ENCODE measurements around the gene FGD6. TPM values are rescaled to one million over a fixed set of nuclear protein-coding genes. Genes with fewer than 3 reads are reported as not detected.
"Not testable (repeated sequence)": the region's sequence is repeated elsewhere in the genome, so short reads cannot be mapped to it uniquely, and the experiment has no call there.

The FGD6 gene
- polyA plus RNA-seq, 1 donor (not counting 4 experiments of a cell fraction or from before 2014, with no cell fraction given), result 54.2 TPM

- Histone ChIP-seq H3K27me3 (ENCODE audit: control insufficient read depth, extremely low read depth, insufficient read depth, low read length) (no peaks in the 10 kb centered on the region), H3K79me2 (ENCODE audit: control insufficient read depth, insufficient read depth, low read length) (peaks cover 75% of the 10 kb centered on the region), H3K9ac (ENCODE audit: control insufficient read depth, extremely low read depth, insufficient read depth, low read length) (peak overlapping the region; percentile 92), H3K9me1 (ENCODE audit: control insufficient read depth, extremely low read depth, insufficient read depth, low read length) (no peaks in the 10 kb centered on the region), H3K27ac (ENCODE audit: control insufficient read depth, insufficient read depth, low read length) (peak overlapping the region; percentile 100), H4K20me1 (ENCODE audit: control insufficient read depth, extremely low read depth, insufficient read depth, low read length) (no peaks in the 10 kb centered on the region), H3K4me3 (ENCODE audit: control insufficient read depth in 2 of 3, extremely low read depth in 1 of 3, insufficient read depth in 2 of 3, low read depth in 1 of 3, low read length in 3 of 3) (peak overlapping the region in 2 of 3 experiments; percentile 24 to 46), H3K4me1 (ENCODE audit: control insufficient read depth, extremely low read depth, insufficient read depth, low read length) (peaks cover 54% of the 10 kb centered on the region), H3K4me2 (ENCODE audit: control insufficient read depth, extremely low read depth, insufficient read depth, low read depth, low read length) (peak overlapping the region; percentile 97), H3K9me3 (ENCODE audit: control insufficient read depth, low read depth, low read length) (no peaks in the 10 kb centered on the region), H3K36me3 (ENCODE audit: control insufficient read depth in 2 of 2, extremely low read depth in 1 of 2, insufficient read depth in 2 of 2, low read length in 2 of 2) (peaks cover 2 to 3% of the 10 kb centered on the region in 2 experiments), H2AFZ (ENCODE audit: control insufficient read depth, low read length) (no peak overlapping the region)
- dilution Hi-C loops (cut with MboI; ENCODE audit: extremely low pct_ligation_motif_present, low sequenced_read_pairs), result no loop called here
- DNase-seq (ENCODE audit: low read depth, low spot score) (no peak), FAIRE-seq (peak; percentile 73)
- TF ChIP-seq CTCF (optimal IDR thresholded peaks at IDR 0.05 in 1 of 3, IDR thresholded peaks at IDR 0.05 in 1 of 3, conservative IDR thresholded peaks at IDR 0.05 in 1 of 3; ENCODE audit: extremely low read depth in 1 of 3, insufficient read depth in 2 of 3, low read length in 3 of 3) (no peak), EZH2 (IDR thresholded peaks at IDR 0.05; ENCODE audit: low read length) (no peak)
These were observed 18.4 kb downstream of the FGD6 start for GRCh38 chr12:95198914-95199313.

GRCh38 chr12:95197636-95198035, 19.6 kb downstream of the FGD6 start:
- Histone ChIP-seq H3K27me3 (ENCODE audit: control insufficient read depth, extremely low read depth, insufficient read depth, low read length) (no peaks in the 10 kb centered on the region), H3K27ac (ENCODE audit: control insufficient read depth, insufficient read depth, low read length) (peak overlapping the region; percentile 100), H4K20me1 (ENCODE audit: control insufficient read depth, extremely low read depth, insufficient read depth, low read length) (no peaks in the 10 kb centered on the region), H3K36me3 (ENCODE audit: control insufficient read depth in 2 of 2, extremely low read depth in 1 of 2, insufficient read depth in 2 of 2, low read length in 2 of 2) (peaks cover 3 to 4% of the 10 kb centered on the region in 2 experiments), H3K4me3 (ENCODE audit: control insufficient read depth in 2 of 3, extremely low read depth in 1 of 3, insufficient read depth in 2 of 3, low read depth in 1 of 3, low read length in 3 of 3) (no peak overlapping the region), H3K4me2 (ENCODE audit: control insufficient read depth, extremely low read depth, insufficient read depth, low read depth, low read length) (no peak overlapping the region), H2AFZ (ENCODE audit: control insufficient read depth, low read length) (no peak overlapping the region), H3K79me2 (ENCODE audit: control insufficient read depth, insufficient read depth, low read length) (peaks cover 77% of the 10 kb centered on the region), H3K9me1 (ENCODE audit: control insufficient read depth, extremely low read depth, insufficient read depth, low read length) (no peaks in the 10 kb centered on the region), H3K4me1 (ENCODE audit: control insufficient read depth, extremely low read depth, insufficient read depth, low read length) (peaks cover 41% of the 10 kb centered on the region), H3K9ac (ENCODE audit: control insufficient read depth, extremely low read depth, insufficient read depth, low read length) (no peak overlapping the region), H3K9me3 (ENCODE audit: control insufficient read depth, low read depth, low read length) (no peaks in the 10 kb centered on the region)
- dilution Hi-C loops (cut with MboI; ENCODE audit: extremely low pct_ligation_motif_present, low sequenced_read_pairs), result no loop called here
- DNase-seq (ENCODE audit: low read depth, low spot score), result no peak
- TF ChIP-seq CTCF (optimal IDR thresholded peaks at IDR 0.05 in 1 of 3, IDR thresholded peaks at IDR 0.05 in 1 of 3, conservative IDR thresholded peaks at IDR 0.05 in 1 of 3; ENCODE audit: extremely low read depth in 1 of 3, insufficient read depth in 2 of 3, low read length in 3 of 3) (no peak), EZH2 (IDR thresholded peaks at IDR 0.05; ENCODE audit: low read length) (no peak)
- no peak for FAIRE-seq

- H3K4me3 ChIP-seq (ENCODE audit: control insufficient read depth in 2 of 3, extremely low read depth in 1 of 3, insufficient read depth in 2 of 3, low read depth in 1 of 3, low read length in 3 of 3); DNase-seq (ENCODE audit: low read depth, low spot score); H3K36me3 ChIP-seq (ENCODE audit: control insufficient read depth in 2 of 2, extremely low read depth in 1 of 2, insufficient read depth in 2 of 2, low read length in 2 of 2); H3K27me3 ChIP-seq (ENCODE audit: control insufficient read depth, extremely low read depth, insufficient read depth, low read length); H3K9me1 ChIP-seq (ENCODE audit: control insufficient read depth, extremely low read depth, insufficient read depth, low read length); H3K9me3 ChIP-seq (ENCODE audit: control insufficient read depth, low read depth, low read length); FAIRE-seq; H3K9ac ChIP-seq (ENCODE audit: control insufficient read depth, extremely low read depth, insufficient read depth, low read length); H2AFZ ChIP-seq (ENCODE audit: control insufficient read depth, low read length); dilution Hi-C loops (cut with MboI; ENCODE audit: extremely low pct_ligation_motif_present, low sequenced_read_pairs); H4K20me1 ChIP-seq (ENCODE audit: control insufficient read depth, extremely low read depth, insufficient read depth, low read length); H3K4me2 ChIP-seq (ENCODE audit: control insufficient read depth, extremely low read depth, insufficient read depth, low read depth, low read length): not testable (repeated sequence)
- H3K4me1 ChIP-seq (ENCODE audit: control insufficient read depth, extremely low read depth, insufficient read depth, low read length), result peaks cover 37% of the 10 kb centered on the region
- peak overlapping the region; percentile 1 for H3K27ac ChIP-seq (ENCODE audit: control insufficient read depth, insufficient read depth, low read length)
- peaks cover 79% of the 10 kb centered on the region for H3K79me2 ChIP-seq (ENCODE audit: control insufficient read depth, insufficient read depth, low read length)
These were observed 20.2 kb downstream of the FGD6 start for GRCh38 chr12:95196875-95197569.

Data from keratinocyte (primary cell).